Uterus (tissue), 4 donors: Measurements from ENCODE around the gene IRGQ. TPM values are rescaled to one million over a fixed set of nuclear protein-coding genes. Genes with fewer than 3 reads are reported as not detected.

Source experiments
- DNase-seq, 2 donors: peaks; one replicate each; pipeline ENCODE4 v3.0.0-alpha.2; 2019 to 2020
- H3K27ac ChIP-seq, 2 donors: fragments of 200-600 bp; sonication (generic); 1 replicate in 1 of 2; 2 replicates in 1 of 2; pipeline ENCODE4 v1.5.1; 2016 to 2018
- H3K27me3 ChIP-seq, 2 donors: fragments of 200-600 bp; sonication (generic); one replicate each; pipeline ENCODE4 v1.5.1; 2018 to 2019; ENCODE audit warnings: control low read depth in 1 of 2
- H3K36me3 ChIP-seq, 2 donors: fragments of 200-600 bp; sonication (generic); one replicate each; pipeline ENCODE4 v1.5.1; 2019; ENCODE audit warnings: control low read depth in 1 of 2
- H3K4me1 ChIP-seq, 2 donors: fragments of 200-600 bp; sonication (generic); one replicate each; pipeline ENCODE4 v1.5.1; 2018 to 2019; ENCODE audit warnings: control low read depth in 1 of 2
- H3K4me3 ChIP-seq, 2 donors: fragments of 200-600 bp; sonication (generic); 1 replicate in 1 of 2; 2 replicates in 1 of 2; pipeline ENCODE4 v1.5.1; 2018 to 2019; ENCODE audit warnings: mild to moderate bottlenecking in 1 of 2
- H3K9me3 ChIP-seq, 2 donors: fragments of 200-600 bp; sonication (generic); one replicate each; pipeline ENCODE4 v1.5.1; 2019; ENCODE audit warnings: control low read depth in 1 of 2
- POLR2A ChIP-seq, 2 donors: fragments of 450-650 bp; IDR thresholded peaks; one replicate each; pipeline ENCODE4 v1.6.1; 2016; ENCODE audit warnings: antibody characterized with exemption in 2 of 2, mild to moderate bottlenecking in 1 of 2, moderate library complexity in 1 of 2
- intact Hi-C: fragments of 100-400 bp; cut with DNase I; formaldehyde crosslinking; loops from one replicate; pipeline ENCODE4 v1.15.1; 2023; ENCODE audit warnings: low total_unique reads
- total RNA-seq, 4 donors: library from RNA; depleted of rRNA in 3 of 4; stranded (reverse); fragments of >200 nt in 3 of 4; gene quantifications; one replicate each; pipeline versions ENCODE4 v1.1.0 to v1.2.4, GENCODE V29; 2014 to 2023
- TF ChIP-seq, protein P1 (sequence below), 4 experiments: fragments of 200-600 bp in 2 of 4; fragments of 450-650 bp in 2 of 4; sonication (generic) in 2 of 4; IDR thresholded peaks; one replicate each; pipeline ENCODE4 v1.5.1; 2016 to 2019; ENCODE audit warnings: antibody characterized with exemption in 4 of 4, mild to moderate bottlenecking in 2 of 4, moderate library complexity in 1 of 4
- donor health status: DM: yes; HTN: yes; CAD: no.

IRGQ gene
- total RNA-seq, 4 donors from 2014 or later: 4.1 to 31.0 (median 17.2) TPM

DNA sequence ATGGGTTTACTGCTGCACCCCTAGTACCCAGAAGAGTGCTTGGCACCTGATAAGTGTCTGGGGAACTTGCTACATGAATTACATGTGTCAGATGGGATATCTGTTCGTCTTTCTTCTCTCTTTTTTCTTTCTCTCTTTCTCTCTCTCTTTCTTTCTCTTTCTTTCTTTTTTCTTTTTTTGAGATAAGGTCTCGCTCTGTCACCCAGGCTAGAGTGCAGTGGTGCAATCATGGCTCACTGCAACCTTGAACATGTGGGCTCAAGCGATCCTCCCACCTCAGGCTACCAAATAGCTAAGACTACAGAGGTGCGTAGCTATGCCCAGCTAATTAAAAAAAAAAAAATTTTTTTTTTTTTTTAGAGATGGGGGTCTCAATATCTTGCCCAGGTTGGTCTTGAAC lies 37.6 kb upstream of the IRGQ start:
- Histone ChIP-seq H3K27me3 (no peaks in the 10 kb centered on the region), H3K4me1 (no peaks in the 10 kb centered on the region), H3K27ac (no peak overlapping the region), H3K36me3 (no peaks in the 10 kb centered on the region), H3K4me3 (no peak overlapping the region), H3K9me3 (no peaks in the 10 kb centered on the region)
- intact Hi-C loops: no loop called here
- TF ChIP-seq, protein P1, sequence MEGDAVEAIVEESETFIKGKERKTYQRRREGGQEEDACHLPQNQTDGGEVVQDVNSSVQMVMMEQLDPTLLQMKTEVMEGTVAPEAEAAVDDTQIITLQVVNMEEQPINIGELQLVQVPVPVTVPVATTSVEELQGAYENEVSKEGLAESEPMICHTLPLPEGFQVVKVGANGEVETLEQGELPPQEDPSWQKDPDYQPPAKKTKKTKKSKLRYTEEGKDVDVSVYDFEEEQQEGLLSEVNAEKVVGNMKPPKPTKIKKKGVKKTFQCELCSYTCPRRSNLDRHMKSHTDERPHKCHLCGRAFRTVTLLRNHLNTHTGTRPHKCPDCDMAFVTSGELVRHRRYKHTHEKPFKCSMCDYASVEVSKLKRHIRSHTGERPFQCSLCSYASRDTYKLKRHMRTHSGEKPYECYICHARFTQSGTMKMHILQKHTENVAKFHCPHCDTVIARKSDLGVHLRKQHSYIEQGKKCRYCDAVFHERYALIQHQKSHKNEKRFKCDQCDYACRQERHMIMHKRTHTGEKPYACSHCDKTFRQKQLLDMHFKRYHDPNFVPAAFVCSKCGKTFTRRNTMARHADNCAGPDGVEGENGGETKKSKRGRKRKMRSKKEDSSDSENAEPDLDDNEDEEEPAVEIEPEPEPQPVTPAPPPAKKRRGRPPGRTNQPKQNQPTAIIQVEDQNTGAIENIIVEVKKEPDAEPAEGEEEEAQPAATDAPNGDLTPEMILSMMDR (IDR thresholded peaks at IDR 0.05): no peak
- no peak for TF ChIP-seq POLR2A (IDR thresholded peaks at IDR 0.05)
- no peak for DNase-seq

DNA sequence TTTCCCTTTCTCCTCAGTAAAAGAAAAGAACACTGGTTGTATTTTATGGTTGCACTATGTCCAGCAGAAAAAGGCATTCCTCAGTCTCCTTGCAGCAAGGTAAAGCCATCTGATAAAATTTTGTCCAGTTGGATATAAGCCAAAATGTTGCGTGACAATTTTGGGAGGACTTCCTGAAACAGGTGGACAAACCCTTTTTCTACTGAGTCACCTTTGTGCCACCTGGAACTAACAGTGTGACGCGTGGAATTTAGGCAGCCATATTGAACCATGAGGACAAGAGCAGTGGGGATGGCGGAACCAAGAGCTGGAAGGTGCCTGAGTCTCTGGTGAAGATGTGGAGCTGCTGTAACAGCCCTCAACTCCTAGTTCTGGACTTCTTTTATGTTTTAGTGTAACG lies 35.6 kb upstream of the IRGQ start:
- H3K27me3 ChIP-seq: no peaks in the 10 kb centered on the region
- H3K36me3 ChIP-seq: no peaks in the 10 kb centered on the region
- no peak overlapping the region for H3K4me3 ChIP-seq
- TF ChIP-seq, protein P1 (IDR thresholded peaks at IDR 0.05): no peak
- no peak for TF ChIP-seq POLR2A (IDR thresholded peaks at IDR 0.05)
- H3K4me1 ChIP-seq: no peaks in the 10 kb centered on the region
- intact Hi-C loops: no loop called here
- no peak overlapping the region for H3K27ac ChIP-seq
- H3K9me3 ChIP-seq: no peaks in the 10 kb centered on the region
- DNase-seq: no peak

DNA sequence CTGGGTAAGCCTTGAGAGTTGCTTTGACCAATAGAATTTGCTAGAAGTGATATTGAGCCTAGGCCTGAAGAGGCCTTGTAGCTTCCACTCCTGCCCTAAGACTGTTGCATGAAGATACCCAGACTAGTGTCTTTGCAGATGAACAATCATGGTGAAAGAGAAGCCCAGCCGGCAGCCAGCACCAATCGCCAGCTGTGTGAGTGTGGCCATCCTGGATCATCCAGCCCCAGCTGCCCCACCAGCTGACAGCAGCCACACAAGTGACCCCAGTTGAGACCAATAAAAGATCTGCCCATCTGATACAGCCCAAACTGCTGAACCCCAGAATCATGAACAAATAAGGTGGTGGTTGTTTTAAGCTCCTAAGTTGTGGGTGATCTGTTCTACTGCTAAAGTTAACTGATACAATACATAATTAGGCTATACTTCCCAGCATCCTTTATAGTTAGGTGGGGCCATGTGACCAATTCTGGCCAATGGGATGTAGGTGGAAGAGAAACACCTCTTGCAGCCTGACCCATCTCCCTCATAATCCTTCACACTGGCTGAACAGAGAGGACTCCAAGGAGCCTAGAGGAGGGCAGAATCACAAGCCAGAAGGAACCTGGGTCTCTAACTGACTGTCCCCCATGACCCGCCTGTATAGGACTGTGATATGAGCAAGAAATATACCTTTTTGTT lies 32.9 kb upstream of the IRGQ start:
- TF ChIP-seq, protein P1 (IDR thresholded peaks at IDR 0.05): no peak
- Histone ChIP-seq H3K9me3 (no peaks in the 10 kb centered on the region), H3K36me3 (no peaks in the 10 kb centered on the region), H3K4me3 (no peak overlapping the region), H3K4me1 (no peaks in the 10 kb centered on the region), H3K27ac (no peak overlapping the region), H3K27me3 (no peaks in the 10 kb centered on the region)
- intact Hi-C loops: no loop called here
- DNase-seq: no peak

DNA sequence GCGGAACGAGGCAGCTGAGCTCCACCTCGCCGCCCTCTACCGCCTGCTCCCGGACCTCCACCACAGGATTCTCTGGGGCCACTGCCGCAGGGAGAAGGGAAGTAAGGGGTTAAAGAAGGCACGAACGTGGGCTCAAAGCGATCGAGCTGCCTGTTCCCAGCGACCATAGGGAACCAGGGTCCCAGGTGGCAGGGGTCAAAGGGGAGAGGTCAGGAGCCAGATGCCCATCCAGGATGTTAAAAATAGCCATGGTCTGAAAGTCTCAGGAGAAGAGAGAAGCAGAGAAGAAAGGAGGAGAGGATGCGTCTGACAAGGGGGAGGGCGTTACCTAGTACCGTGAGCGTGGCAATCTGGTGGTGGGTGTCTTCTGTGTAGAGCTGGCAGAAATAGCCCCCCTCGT lies 30.9 kb upstream of the IRGQ start:
- no peak overlapping the region for H3K27ac ChIP-seq
- no peaks in the 10 kb centered on the region for H3K36me3 ChIP-seq
- no peak overlapping the region for H3K4me3 ChIP-seq
- intact Hi-C loops: no loop called here
- DNase-seq: no peak
- no peaks in the 10 kb centered on the region for H3K27me3 ChIP-seq
- no peaks in the 10 kb centered on the region for H3K4me1 ChIP-seq
- TF ChIP-seq, protein P1 (IDR thresholded peaks at IDR 0.05): no peak
- TF ChIP-seq POLR2A (IDR thresholded peaks at IDR 0.05): no peak
- H3K9me3 ChIP-seq: no peaks in the 10 kb centered on the region

DNA sequence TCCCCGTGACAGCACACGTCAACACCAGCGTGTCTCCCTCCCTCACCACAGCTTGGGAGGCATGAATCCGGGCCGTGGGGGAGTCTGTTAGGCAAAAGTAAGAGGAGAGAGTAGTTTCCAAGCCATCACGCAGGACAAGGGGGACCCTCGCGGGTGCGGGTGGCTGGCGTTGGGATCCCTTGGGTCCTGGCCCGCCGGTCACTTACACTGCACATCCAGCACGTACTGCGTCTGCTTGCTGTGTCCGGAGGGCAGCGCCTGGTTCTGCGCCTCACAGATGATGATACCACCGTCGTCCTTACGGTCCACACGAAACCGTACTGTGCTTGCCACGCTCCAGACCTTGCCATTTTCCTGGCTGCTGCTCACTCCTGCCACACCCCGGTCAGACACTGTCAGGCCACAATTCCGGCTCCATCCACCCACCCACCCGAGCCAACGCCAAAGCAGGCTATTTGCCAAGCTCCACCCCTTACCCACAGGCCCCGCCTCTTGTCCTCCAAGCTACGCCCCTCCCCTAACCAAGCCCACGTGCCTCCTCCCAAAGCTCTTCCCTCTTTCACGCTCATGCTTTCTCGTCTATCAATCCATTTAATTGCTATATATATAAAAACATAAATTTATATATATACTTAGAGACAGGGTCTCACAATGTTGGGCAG lies 30.1 kb upstream of the IRGQ start:
- Histone ChIP-seq H3K4me3 (no peak overlapping the region), H3K9me3 (no peaks in the 10 kb centered on the region), H3K27ac (no peak overlapping the region), H3K27me3 (no peaks in the 10 kb centered on the region), H3K4me1 (no peaks in the 10 kb centered on the region), H3K36me3 (no peaks in the 10 kb centered on the region)
- intact Hi-C loops: no loop called here
- DNase-seq: no peak
- TF ChIP-seq, protein P1 (IDR thresholded peaks at IDR 0.05): no peak
- no peak for TF ChIP-seq POLR2A (IDR thresholded peaks at IDR 0.05)
